GM23338 (cell line): ENCODE data around the gene CNTNAP5.

Experiments used
- ETS1 ChIP-seq: IDR thresholded peaks from 2 replicates; pipeline ENCODE4 v1.6.1; 2016; ENCODE audit warnings: antibody characterized with exemption
- EZH2 ChIP-seq: fragments of 200-600 bp; sonication (generic); IDR thresholded peaks from one replicate; pipeline ENCODE4 v1.8.0; 2017; ENCODE audit warnings: antibody characterized with exemption, mild to moderate bottlenecking, low read depth; ENCODE audit not compliant: unreplicated experiment
- EZH2phosphoT487 ChIP-seq: fragments of 200-600 bp; sonication (generic); IDR thresholded peaks from one replicate; pipeline ENCODE4 v1.8.1; 2018; ENCODE audit warnings: antibody characterized with exemption; ENCODE audit not compliant: unreplicated experiment
- NANOG ChIP-seq: IDR thresholded peaks from 2 replicates; pipeline ENCODE4 v1.6.1; 2016; ENCODE audit warnings: antibody characterized with exemption, borderline replicate concordance
- POLR2AphosphoS5 ChIP-seq: IDR thresholded peaks from 2 replicates; pipeline ENCODE4 v1.6.1; 2016; ENCODE audit warnings: antibody characterized with exemption, low read depth
- ZNF114 ChIP-seq: fragments of 250-450 bp; sonication (Bioruptor Pico); IDR thresholded peaks from 2 replicates; pipeline ENCODE4 v1.5.0; 2020; ENCODE audit warnings: mild to moderate bottlenecking, moderate library complexity
- TF ChIP-seq, protein P1 (sequence below), 2 experiments: fragments of 200-600 bp in 1 of 2; sonication (generic) in 1 of 2; conservative IDR thresholded peaks; 2 replicates each; pipeline versions ENCODE4 v1.5.1 to v1.6.1; 2016 to 2017; ENCODE audit warnings: antibody characterized with exemption in 2 of 2, low read depth in 2 of 2, mild to moderate bottlenecking in 2 of 2, moderate library complexity in 1 of 2

DNA sequence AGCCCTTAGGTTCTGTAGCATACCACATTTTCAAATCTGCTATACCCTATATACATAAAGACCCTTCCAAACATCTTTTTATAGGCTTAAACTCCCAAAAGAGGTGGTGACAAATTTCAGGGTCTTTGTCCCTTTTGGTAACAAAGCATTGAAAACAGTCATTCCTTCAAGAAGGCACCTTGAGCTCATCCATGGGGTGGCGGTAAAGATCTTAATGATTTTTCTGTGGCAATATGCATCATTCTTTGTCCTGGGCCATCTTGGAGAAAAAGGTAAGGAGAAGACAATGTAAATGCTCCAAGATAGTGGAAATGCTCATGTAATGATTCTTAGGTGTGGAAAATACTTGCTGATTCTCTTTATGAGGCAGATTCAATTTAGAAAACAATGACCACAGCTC lies 890.5 kb downstream of the CNTNAP5 start:
- TF ChIP-seq, protein P1, sequence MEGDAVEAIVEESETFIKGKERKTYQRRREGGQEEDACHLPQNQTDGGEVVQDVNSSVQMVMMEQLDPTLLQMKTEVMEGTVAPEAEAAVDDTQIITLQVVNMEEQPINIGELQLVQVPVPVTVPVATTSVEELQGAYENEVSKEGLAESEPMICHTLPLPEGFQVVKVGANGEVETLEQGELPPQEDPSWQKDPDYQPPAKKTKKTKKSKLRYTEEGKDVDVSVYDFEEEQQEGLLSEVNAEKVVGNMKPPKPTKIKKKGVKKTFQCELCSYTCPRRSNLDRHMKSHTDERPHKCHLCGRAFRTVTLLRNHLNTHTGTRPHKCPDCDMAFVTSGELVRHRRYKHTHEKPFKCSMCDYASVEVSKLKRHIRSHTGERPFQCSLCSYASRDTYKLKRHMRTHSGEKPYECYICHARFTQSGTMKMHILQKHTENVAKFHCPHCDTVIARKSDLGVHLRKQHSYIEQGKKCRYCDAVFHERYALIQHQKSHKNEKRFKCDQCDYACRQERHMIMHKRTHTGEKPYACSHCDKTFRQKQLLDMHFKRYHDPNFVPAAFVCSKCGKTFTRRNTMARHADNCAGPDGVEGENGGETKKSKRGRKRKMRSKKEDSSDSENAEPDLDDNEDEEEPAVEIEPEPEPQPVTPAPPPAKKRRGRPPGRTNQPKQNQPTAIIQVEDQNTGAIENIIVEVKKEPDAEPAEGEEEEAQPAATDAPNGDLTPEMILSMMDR (conservative IDR thresholded peaks at IDR 0.05; ENCODE audit: low read depth in 2 of 2) = peak; percentile 39 to 62
- TF ChIP-seq EZH2 (no peak), NANOG (no peak), ZNF114 (CRISPR knock-in tag) (no peak), POLR2AphosphoS5 (no peak), ETS1 (no peak), EZH2phosphoT487 (no peak)
